ENCODE results near the gene TSHB. TPM values are rescaled to one million over a fixed set of nuclear protein-coding genes. Genes with fewer than 3 reads are reported as not detected.

The TSHB gene
- total RNA-seq, 1 experiment from 2014 or later = not detected

DNA sequence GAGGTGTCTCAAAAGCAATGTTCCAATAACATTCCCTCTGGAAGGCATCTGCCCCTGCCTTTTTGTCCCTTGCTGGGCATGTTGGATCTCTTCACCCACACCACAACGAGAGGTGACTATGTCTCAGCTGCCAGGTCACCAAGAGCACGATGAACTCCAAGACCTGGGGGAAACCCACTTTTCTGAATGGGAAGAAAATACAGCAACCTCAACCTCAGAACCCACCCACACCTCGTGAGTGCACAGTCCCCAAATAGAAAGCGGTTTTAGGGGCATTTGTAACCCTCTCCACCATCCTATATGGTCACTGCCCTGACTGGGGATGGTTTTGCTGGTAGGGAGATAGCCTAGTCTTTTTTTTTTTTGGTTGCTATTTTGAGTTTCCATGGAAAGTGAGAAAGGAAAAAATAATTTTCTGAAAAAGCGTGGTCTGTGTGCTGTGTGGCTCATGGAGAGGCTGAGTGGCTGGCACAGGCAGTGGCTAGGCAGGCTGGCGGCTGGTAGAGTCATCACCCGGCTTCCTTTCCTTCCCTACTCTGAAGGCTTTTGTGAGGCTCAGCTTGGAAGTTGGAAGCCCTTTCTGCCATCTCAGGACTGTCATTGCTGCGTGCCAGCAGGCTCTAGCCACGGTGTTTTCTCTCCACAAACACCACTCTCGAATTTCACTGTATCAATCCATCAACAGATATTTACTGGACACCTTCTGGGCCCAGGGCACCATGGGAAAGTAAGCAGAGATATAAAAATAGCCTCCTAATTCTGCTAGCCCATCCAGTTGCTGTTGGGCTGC lies 43.9 kb downstream of the TSHB start:
- no peak for ATAC-seq
- H3K27ac ChIP-seq (ENCODE audit: low read length) = no peak overlapping the region
- no peaks in the 10 kb centered on the region for H3K4me1 ChIP-seq (ENCODE audit: control insufficient read depth, insufficient read depth, low read length)
- no peak overlapping the region for H3K4me3 ChIP-seq (ENCODE audit: low read depth in 2 of 2, low read length in 2 of 2)
- H3K36me3 ChIP-seq (ENCODE audit: control insufficient read depth, insufficient read depth, low read length) = no peaks in the 10 kb centered on the region
- in situ Hi-C loops (cut with HindIII; ENCODE audit: low pct_unique_long_range_greater_than_20kb, low sequenced_read_pairs) (no loop called here), intact Hi-C loops (cut with micrococcal nuclease; ENCODE audit: unreplicated experiment) (no loop called here)
- POLR2A ChIA-PET = no interaction called here
- BruUV-seq (replicated peaks) = no TSS peak
- H3K27me3 ChIP-seq (ENCODE audit: control insufficient read depth, insufficient read depth, low read length) = peaks cover 2% of the 10 kb centered on the region; the same call in 1 of the 2 replicates
- CTCF ChIA-PET = no interaction called here
- TF ChIP-seq SIN3A (IDR thresholded peaks at IDR 0.05; ENCODE audit: borderline replicate concordance, insufficient read depth, low read depth, low read length) = no peak
- TF ChIP-seq, protein P1, sequence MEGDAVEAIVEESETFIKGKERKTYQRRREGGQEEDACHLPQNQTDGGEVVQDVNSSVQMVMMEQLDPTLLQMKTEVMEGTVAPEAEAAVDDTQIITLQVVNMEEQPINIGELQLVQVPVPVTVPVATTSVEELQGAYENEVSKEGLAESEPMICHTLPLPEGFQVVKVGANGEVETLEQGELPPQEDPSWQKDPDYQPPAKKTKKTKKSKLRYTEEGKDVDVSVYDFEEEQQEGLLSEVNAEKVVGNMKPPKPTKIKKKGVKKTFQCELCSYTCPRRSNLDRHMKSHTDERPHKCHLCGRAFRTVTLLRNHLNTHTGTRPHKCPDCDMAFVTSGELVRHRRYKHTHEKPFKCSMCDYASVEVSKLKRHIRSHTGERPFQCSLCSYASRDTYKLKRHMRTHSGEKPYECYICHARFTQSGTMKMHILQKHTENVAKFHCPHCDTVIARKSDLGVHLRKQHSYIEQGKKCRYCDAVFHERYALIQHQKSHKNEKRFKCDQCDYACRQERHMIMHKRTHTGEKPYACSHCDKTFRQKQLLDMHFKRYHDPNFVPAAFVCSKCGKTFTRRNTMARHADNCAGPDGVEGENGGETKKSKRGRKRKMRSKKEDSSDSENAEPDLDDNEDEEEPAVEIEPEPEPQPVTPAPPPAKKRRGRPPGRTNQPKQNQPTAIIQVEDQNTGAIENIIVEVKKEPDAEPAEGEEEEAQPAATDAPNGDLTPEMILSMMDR (IDR thresholded peaks at IDR 0.05) = no peak
- no peak for TF ChIP-seq POLR2AphosphoS5 (IDR thresholded peaks at IDR 0.05; ENCODE audit: low read depth, low read length)
- TF ChIP-seq TCF7L2 (IDR thresholded peaks at IDR 0.05; ENCODE audit: low read depth, low read length) = no peak
- TF ChIP-seq, protein P2, sequence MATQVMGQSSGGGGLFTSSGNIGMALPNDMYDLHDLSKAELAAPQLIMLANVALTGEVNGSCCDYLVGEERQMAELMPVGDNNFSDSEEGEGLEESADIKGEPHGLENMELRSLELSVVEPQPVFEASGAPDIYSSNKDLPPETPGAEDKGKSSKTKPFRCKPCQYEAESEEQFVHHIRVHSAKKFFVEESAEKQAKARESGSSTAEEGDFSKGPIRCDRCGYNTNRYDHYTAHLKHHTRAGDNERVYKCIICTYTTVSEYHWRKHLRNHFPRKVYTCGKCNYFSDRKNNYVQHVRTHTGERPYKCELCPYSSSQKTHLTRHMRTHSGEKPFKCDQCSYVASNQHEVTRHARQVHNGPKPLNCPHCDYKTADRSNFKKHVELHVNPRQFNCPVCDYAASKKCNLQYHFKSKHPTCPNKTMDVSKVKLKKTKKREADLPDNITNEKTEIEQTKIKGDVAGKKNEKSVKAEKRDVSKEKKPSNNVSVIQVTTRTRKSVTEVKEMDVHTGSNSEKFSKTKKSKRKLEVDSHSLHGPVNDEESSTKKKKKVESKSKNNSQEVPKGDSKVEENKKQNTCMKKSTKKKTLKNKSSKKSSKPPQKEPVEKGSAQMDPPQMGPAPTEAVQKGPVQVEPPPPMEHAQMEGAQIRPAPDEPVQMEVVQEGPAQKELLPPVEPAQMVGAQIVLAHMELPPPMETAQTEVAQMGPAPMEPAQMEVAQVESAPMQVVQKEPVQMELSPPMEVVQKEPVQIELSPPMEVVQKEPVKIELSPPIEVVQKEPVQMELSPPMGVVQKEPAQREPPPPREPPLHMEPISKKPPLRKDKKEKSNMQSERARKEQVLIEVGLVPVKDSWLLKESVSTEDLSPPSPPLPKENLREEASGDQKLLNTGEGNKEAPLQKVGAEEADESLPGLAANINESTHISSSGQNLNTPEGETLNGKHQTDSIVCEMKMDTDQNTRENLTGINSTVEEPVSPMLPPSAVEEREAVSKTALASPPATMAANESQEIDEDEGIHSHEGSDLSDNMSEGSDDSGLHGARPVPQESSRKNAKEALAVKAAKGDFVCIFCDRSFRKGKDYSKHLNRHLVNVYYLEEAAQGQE (IDR thresholded peaks at IDR 0.05; ENCODE audit: insufficient read depth in 1 of 2, low read depth in 2 of 2, low read length in 1 of 2) = no peak
- DNase-seq (ENCODE audit: low read depth, low spot score) = no peak
- H3K9me3 ChIP-seq (ENCODE audit: control insufficient read depth, insufficient read depth, low read depth, low read length) = no peaks in the 10 kb centered on the region

DNA sequence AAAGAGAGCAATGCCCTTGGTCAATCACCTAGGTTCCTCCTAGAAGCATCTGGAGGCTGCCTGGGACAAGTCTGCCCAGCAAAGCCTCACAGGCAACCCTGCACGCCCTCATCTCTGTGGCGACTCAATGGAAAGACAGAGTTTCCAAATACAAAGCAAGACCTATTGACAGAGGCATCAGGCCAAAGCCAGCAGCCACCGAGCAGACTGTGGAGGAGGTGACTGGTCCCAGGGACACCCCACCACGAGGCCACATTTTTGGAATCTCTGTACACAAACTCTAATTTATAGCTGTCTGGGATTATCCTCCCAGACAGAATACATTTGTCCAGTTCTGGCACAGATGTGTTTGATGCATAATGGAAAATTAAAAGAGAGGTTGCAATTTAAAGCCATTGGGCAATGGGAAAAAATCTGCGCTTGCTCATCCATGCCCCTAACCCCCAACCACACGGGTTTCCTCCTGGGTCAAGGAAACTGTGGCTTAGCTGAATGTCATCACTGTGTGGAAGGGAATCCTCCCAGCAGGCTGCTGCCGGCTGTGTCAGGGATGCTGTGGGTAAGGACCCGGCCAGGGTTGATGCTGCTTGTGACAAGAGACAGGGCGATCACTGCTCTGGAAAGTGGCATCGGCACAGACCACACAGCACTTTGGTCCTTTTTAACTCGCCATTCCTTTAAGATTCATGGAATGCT lies 45.4 kb downstream of the TSHB start:
- Histone ChIP-seq H3K27me3 (ENCODE audit: control insufficient read depth, insufficient read depth, low read length) (peaks cover 2% of the 10 kb centered on the region; the same call in 1 of the 2 replicates), H3K36me3 (ENCODE audit: control insufficient read depth, insufficient read depth, low read length) (no peaks in the 10 kb centered on the region), H3K4me3 (ENCODE audit: low read depth in 2 of 2, low read length in 2 of 2) (no peak overlapping the region), H3K9me3 (ENCODE audit: control insufficient read depth, insufficient read depth, low read depth, low read length) (no peaks in the 10 kb centered on the region), H3K27ac (ENCODE audit: low read length) (no peak overlapping the region), H3K4me1 (ENCODE audit: control insufficient read depth, insufficient read depth, low read length) (no peaks in the 10 kb centered on the region)
- intact Hi-C loops (cut with micrococcal nuclease; ENCODE audit: unreplicated experiment) (no loop called here), in situ Hi-C loops (cut with HindIII; ENCODE audit: low pct_unique_long_range_greater_than_20kb, low sequenced_read_pairs) (no loop called here)
- BruUV-seq (replicated peaks) = no TSS peak
- CTCF ChIA-PET = no interaction called here
- ATAC-seq = no peak
- DNase-seq (ENCODE audit: low read depth, low spot score) = no peak
- POLR2A ChIA-PET = no interaction called here
- TF ChIP-seq POLR2AphosphoS5 (IDR thresholded peaks at IDR 0.05; ENCODE audit: low read depth, low read length) (no peak), TCF7L2 (IDR thresholded peaks at IDR 0.05; ENCODE audit: low read depth, low read length) (no peak), SIN3A (IDR thresholded peaks at IDR 0.05; ENCODE audit: borderline replicate concordance, insufficient read depth, low read depth, low read length) (no peak)
- TF ChIP-seq, protein P2 (IDR thresholded peaks at IDR 0.05; ENCODE audit: insufficient read depth in 1 of 2, low read depth in 2 of 2, low read length in 1 of 2) = no peak
- TF ChIP-seq, protein P1 (IDR thresholded peaks at IDR 0.05) = no peak
